T-helper 2 cell treated with Interferon-gamma antibody and Interleukin-4, amounts not matched to agents 5 μg/mL and 100 μg/mL, for 36 hours (primary cell): ENCODE measurements around the gene PRAMEF18.
"Not testable (repeated sequence)": the region's sequence is repeated elsewhere in the genome, so short reads cannot be mapped to it uniquely, and the experiment has no call there.

Experiments
- DNase-seq: peaks from one replicate; pipeline ENCODE4 v3.0.0; 2021; ENCODE audit warnings: low spot score
- H3K27ac Mint-ChIP-seq: one replicate; pipeline ENCODE4 v1.8.0; 2021; ENCODE audit warnings: mild to moderate bottlenecking, mixed read lengths
- H3K27me3 Mint-ChIP-seq: one replicate; pipeline ENCODE4 v1.8.0; 2021; ENCODE audit warnings: low read depth, mixed read lengths
- H3K36me3 Mint-ChIP-seq: one replicate; pipeline ENCODE4 v1.8.0; 2021; ENCODE audit warnings: low read depth, mixed read lengths
- H3K4me1 Mint-ChIP-seq: one replicate; pipeline ENCODE4 v1.8.0; 2021; ENCODE audit warnings: low read depth, mixed read lengths
- H3K4me3 Mint-ChIP-seq: one replicate; pipeline ENCODE4 v1.8.0; 2022; ENCODE audit warnings: mild to moderate bottlenecking, moderate library complexity, mixed read lengths
- H3K9me3 Mint-ChIP-seq: one replicate; pipeline ENCODE4 v1.8.0; 2021; ENCODE audit warnings: mixed read lengths

PRAMEF18 gene

GRCh38 chr1:13225675-13226204 is at the start of gene PRAMEF18:
Gene PRAMEF18 (minus strand): TSS chr1:13226154. CDS start chr1:13226106, 48 bp downstream.
- H3K27ac Mint-ChIP-seq, H3K27me3 Mint-ChIP-seq, DNase-seq, H3K4me3 Mint-ChIP-seq, H3K36me3 Mint-ChIP-seq, H3K4me1 Mint-ChIP-seq, H3K9me3 Mint-ChIP-seq: not testable (repeated sequence)

DNA sequence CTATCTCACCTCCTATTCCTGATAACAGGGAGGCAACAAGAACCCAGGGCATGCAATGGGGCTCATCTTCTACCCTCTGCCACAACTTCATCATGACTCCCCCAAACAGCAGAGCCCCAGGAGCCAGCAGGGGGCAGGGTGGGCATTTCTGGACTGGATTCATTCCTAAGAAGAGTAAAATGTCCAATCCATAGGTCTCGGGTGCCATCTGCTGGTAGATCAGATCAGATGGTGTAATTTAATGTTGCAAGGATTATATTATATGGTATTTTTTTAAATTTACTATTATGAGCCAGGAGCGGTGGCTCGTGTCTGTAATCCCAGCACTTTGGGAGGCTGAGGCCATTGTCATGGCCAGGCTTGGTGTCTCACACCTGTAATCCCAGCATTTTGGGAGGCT is 39.2 kb upstream of the PRAMEF18 start:
- not testable (repeated sequence) for H3K36me3 Mint-ChIP-seq, H3K27me3 Mint-ChIP-seq, H3K27ac Mint-ChIP-seq, H3K4me3 Mint-ChIP-seq, H3K4me1 Mint-ChIP-seq, DNase-seq, H3K9me3 Mint-ChIP-seq

DNA sequence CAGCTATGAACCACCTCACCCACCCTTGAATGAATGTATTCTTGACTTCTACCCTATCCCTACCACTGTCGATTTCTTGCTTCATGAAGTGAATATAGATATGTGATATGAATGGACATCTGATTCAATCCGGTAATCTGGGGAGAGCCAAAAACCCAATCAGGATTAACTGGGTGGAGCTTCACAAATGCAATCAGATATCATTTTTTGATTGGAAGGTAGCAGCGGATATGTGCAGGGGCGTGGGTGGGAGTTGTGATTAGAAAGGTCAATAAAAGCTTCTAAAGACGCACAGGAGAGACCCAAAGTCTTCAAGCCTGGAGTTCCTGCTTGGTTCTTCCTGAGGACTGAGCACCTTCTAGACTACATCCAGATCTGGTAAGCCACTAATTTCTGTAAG is 27.9 kb upstream of the PRAMEF18 start, which contains the start of gene PRAMEF5:
Gene PRAMEF5, plus strand, starts transcription at position 301 of the 400 bp plus-strand sequence. CDS start 5,071 bp downstream, outside the sequence.
- not testable (repeated sequence) for H3K4me3 Mint-ChIP-seq, H3K4me1 Mint-ChIP-seq, DNase-seq, H3K9me3 Mint-ChIP-seq, H3K36me3 Mint-ChIP-seq, H3K27me3 Mint-ChIP-seq, H3K27ac Mint-ChIP-seq

- not testable (repeated sequence) for H3K36me3 Mint-ChIP-seq, H3K27ac Mint-ChIP-seq, H3K27me3 Mint-ChIP-seq, H3K4me3 Mint-ChIP-seq, H3K4me1 Mint-ChIP-seq, H3K9me3 Mint-ChIP-seq
- peak; percentile 1 for DNase-seq
Measured at GRCh38 chr1:13247122-13247521, 21.2 kb upstream of the PRAMEF18 start.

GRCh38 chr1:13246554-13246871 is 20.6 kb upstream of the PRAMEF18 start:
- not testable (repeated sequence) for H3K27me3 Mint-ChIP-seq, H3K4me3 Mint-ChIP-seq, H3K36me3 Mint-ChIP-seq, H3K27ac Mint-ChIP-seq, H3K9me3 Mint-ChIP-seq, H3K4me1 Mint-ChIP-seq
- DNase-seq, result peak; percentile 2

DNA sequence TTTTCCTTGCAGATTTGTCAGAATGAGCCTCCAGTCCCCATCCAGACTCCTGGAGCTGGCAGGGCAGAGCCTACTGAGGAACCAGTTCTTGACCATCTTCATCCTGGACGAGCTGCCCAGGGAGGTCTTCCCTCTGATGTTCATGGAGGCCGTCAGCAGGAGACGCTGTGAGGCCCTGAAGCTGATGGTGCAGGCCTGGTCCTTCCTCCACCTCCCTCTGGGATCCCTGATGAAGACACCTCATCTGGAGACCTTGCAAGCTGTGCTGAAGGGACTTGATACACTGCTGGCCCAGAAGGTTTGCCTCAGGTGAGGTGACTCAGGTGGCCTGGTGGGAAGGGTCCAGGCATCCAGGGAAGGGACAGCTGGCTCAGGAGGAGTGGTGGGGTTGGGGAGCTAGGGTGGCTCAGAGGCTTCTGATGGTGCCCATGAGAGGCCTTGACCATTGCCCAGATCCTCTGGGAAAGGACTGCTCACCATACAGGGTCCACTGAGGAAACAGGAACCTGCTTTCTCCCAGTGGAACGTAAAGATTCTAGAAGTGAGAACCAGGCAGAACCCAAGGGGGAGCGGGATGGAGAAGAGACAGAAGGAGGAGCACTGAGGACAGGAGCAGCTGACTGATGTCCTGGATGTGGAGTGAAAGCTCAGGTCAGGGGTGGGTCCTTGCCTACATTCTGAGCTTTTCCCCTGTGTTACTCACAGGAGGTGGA is 20.0 kb upstream of the PRAMEF18 start:
- H3K9me3 Mint-ChIP-seq, H3K27me3 Mint-ChIP-seq, H3K27ac Mint-ChIP-seq, H3K36me3 Mint-ChIP-seq, H3K4me3 Mint-ChIP-seq, H3K4me1 Mint-ChIP-seq: not testable (repeated sequence)
- peak; percentile 3 for DNase-seq

DNA sequence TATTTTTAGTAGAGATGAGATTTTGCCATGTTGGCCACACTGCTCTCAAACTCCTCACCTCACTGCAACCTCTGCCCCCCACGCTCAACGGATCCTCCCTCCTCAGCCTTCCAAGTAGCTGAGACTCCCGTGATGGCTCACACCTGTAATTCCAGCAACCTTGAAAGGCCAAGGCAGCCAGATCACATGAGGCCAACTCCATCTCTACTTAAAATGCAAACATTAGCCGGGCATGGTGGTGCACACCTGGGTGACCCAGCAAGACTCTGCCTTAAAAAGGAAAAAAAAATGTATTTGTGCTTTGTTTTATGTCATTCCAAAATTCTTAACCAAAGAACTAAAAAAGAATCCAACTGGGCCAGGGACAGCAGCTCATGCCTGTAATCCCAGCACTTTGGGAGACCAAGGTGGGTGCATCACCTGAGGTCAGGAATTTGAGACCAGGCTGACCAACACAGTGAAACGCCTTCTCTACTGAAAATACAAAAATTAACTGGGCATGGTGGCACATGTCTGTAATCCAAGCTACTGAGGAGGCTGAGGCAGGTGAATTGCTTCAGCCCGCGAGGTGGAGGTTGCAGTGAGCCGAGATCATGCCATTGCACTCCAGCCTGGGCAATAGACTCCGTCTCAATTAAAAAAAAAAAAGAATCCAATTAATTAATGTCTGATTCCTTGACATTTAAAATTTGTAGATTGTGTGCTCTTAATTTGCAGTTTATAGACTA is 17.7 kb upstream of the PRAMEF18 start:
- not testable (repeated sequence) for H3K27ac Mint-ChIP-seq, H3K36me3 Mint-ChIP-seq, H3K9me3 Mint-ChIP-seq, H3K27me3 Mint-ChIP-seq, H3K4me1 Mint-ChIP-seq, H3K4me3 Mint-ChIP-seq
- DNase-seq, result peak; percentile 2

GRCh38 chr1:13239633-13240032 is 13.7 kb upstream of the PRAMEF18 start:
- H3K27ac Mint-ChIP-seq, DNase-seq, H3K9me3 Mint-ChIP-seq, H3K4me1 Mint-ChIP-seq, H3K27me3 Mint-ChIP-seq, H3K4me3 Mint-ChIP-seq, H3K36me3 Mint-ChIP-seq: not testable (repeated sequence)

- H3K4me1 Mint-ChIP-seq, H3K27ac Mint-ChIP-seq, H3K9me3 Mint-ChIP-seq, H3K4me3 Mint-ChIP-seq, H3K27me3 Mint-ChIP-seq, H3K36me3 Mint-ChIP-seq: not testable (repeated sequence)
- peak; percentile 1 for DNase-seq
Measured at GRCh38 chr1:13237572-13237971, 11.6 kb upstream of the PRAMEF18 start.

GRCh38 chr1:13234057-13234456 is 8.1 kb upstream of the PRAMEF18 start:
- H3K27me3 Mint-ChIP-seq, H3K4me3 Mint-ChIP-seq, H3K27ac Mint-ChIP-seq, H3K9me3 Mint-ChIP-seq, H3K36me3 Mint-ChIP-seq, H3K4me1 Mint-ChIP-seq, DNase-seq: not testable (repeated sequence)

DNA sequence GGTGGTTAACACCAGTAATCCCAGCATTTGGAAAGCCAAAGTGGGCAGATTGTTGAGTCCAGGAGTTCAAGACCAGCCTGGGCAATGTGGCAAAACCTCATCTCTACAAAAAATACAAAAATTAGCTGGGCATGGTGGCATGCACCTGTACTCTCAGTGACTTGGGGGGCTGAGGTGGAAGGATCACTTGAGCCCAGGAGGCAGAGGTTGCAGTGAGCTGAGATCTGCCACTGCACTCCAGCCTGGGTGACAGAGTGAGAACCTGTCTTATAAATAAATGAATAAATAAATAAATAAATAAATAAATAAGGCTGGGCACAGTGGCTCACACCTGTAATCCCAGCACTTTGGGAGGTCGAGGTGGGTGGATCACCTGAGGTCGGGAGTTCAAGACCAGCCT is 6.1 kb upstream of the PRAMEF18 start:
- H3K36me3 Mint-ChIP-seq, H3K4me1 Mint-ChIP-seq, H3K27me3 Mint-ChIP-seq, H3K4me3 Mint-ChIP-seq, H3K27ac Mint-ChIP-seq, H3K9me3 Mint-ChIP-seq, DNase-seq: not testable (repeated sequence)

DNA sequence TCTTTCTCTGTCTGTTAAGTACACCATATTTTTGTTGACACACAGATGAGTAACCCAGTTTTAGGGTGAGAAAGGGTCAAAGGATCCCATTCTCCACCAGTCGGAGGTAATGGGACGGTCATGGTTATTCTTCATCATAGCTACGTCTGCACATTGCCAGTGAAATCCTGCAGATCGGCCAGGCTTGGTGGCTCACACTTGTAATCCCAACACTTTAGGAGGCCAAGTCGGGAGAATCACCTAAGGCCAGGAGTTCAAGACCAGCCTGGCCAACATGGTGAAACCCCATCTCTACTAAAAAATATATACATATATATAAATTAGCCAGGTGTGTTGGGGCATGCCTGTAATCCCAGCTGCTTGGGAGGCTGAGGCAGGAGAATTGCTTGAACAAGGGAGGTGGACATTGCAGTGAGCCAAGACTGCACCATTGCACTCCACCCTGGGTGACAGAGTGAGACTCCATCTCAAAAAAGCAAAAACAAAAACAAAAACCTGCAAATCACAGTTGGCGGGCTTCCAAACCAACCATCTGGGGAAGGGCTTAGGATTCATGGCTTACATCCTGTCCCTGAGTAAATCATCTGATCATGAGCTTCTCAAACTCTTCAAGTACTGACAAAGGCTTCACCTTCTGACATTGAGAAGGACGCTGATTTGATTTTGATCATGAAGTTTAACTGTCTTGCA is 5.3 kb upstream of the PRAMEF18 start:
- not testable (repeated sequence) for H3K4me1 Mint-ChIP-seq, H3K36me3 Mint-ChIP-seq, DNase-seq, H3K27me3 Mint-ChIP-seq, H3K4me3 Mint-ChIP-seq, H3K27ac Mint-ChIP-seq, H3K9me3 Mint-ChIP-seq

- not testable (repeated sequence) for H3K4me1 Mint-ChIP-seq, H3K27me3 Mint-ChIP-seq, H3K36me3 Mint-ChIP-seq, H3K27ac Mint-ChIP-seq, H3K9me3 Mint-ChIP-seq, H3K4me3 Mint-ChIP-seq
- DNase-seq, result peak; percentile 3
Measured at GRCh38 chr1:13230601-13231000, 4.6 kb upstream of the PRAMEF18 start.

GRCh38 chr1:13230096-13230495 is 4.1 kb upstream of the PRAMEF18 start:
- H3K4me3 Mint-ChIP-seq, H3K9me3 Mint-ChIP-seq, H3K27me3 Mint-ChIP-seq, H3K27ac Mint-ChIP-seq, DNase-seq, H3K4me1 Mint-ChIP-seq, H3K36me3 Mint-ChIP-seq: not testable (repeated sequence)
